Measurements from ENCODE around the gene MLEC.

DNA sequence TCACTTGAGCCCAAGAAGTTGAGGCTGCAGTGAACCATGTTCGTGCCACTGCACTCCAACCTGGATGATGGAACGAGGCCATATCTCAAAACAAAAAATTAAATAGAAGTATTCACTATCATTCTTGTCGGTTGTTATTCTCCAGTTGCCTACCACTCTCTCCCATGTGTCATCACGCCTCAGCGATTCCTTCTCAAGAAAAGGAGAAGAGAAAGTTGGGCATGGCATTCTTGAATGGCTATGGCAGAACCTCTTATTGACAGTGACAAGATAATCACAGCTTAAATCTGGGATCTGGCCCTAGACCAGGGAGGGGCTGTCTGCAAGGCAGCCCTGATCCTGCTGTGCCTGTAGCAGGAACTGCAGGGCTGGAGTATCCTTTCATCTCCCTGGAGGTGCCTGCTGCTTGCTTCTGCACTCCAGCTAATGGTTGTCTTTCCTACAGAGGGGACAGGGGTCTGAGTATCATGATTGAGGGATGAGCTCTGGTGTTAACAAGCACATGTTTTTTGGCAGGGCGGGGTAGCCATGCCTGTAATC is 12.8 kb upstream of the MLEC start:
- no peak for TF ChIP-seq POLR2A (IDR thresholded peaks at IDR 0.05)
- TF ChIP-seq, protein P1, sequence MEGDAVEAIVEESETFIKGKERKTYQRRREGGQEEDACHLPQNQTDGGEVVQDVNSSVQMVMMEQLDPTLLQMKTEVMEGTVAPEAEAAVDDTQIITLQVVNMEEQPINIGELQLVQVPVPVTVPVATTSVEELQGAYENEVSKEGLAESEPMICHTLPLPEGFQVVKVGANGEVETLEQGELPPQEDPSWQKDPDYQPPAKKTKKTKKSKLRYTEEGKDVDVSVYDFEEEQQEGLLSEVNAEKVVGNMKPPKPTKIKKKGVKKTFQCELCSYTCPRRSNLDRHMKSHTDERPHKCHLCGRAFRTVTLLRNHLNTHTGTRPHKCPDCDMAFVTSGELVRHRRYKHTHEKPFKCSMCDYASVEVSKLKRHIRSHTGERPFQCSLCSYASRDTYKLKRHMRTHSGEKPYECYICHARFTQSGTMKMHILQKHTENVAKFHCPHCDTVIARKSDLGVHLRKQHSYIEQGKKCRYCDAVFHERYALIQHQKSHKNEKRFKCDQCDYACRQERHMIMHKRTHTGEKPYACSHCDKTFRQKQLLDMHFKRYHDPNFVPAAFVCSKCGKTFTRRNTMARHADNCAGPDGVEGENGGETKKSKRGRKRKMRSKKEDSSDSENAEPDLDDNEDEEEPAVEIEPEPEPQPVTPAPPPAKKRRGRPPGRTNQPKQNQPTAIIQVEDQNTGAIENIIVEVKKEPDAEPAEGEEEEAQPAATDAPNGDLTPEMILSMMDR (IDR thresholded peaks at IDR 0.05 in 8 of 11, conservative IDR thresholded peaks at IDR 0.05 in 3 of 11) = no peak
